C4-2B (cell line): ENCODE data around the gene PHC3.

ENCODE experiments used
- ZFX ChIP-seq: fragments of 450-650 bp; IDR thresholded peaks from 2 replicates; pipeline ENCODE4 v1.6.1; 2017
- TF ChIP-seq, protein P1 (sequence below): fragments of 450-650 bp; conservative IDR thresholded peaks from 2 replicates; pipeline ENCODE4 v1.5.1; 2017; ENCODE audit warnings: mild to moderate bottlenecking

DNA sequence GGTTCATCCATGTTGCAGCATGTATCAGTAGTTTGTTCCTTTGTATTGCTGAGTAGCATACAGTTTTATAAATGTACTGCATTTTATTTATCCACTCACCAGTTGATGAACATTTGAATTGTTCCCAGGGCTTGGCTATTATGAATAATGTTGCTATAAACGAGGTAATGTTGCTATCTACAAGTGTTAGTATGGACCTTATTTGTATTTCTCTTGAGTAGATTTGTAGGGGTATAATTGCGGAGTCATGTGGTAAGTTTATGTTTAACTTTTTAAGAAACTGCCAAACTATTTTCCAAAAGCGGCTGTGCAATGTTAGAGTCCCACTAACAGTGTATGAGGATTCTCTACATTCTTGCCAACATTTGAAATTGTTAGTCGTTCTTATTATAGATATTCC, 130.8 kb downstream of the PHC3 start:
- TF ChIP-seq, protein P1, sequence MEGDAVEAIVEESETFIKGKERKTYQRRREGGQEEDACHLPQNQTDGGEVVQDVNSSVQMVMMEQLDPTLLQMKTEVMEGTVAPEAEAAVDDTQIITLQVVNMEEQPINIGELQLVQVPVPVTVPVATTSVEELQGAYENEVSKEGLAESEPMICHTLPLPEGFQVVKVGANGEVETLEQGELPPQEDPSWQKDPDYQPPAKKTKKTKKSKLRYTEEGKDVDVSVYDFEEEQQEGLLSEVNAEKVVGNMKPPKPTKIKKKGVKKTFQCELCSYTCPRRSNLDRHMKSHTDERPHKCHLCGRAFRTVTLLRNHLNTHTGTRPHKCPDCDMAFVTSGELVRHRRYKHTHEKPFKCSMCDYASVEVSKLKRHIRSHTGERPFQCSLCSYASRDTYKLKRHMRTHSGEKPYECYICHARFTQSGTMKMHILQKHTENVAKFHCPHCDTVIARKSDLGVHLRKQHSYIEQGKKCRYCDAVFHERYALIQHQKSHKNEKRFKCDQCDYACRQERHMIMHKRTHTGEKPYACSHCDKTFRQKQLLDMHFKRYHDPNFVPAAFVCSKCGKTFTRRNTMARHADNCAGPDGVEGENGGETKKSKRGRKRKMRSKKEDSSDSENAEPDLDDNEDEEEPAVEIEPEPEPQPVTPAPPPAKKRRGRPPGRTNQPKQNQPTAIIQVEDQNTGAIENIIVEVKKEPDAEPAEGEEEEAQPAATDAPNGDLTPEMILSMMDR: no peak
- no peak for TF ChIP-seq ZFX
